H4 (cell line): ENCODE results near the gene ELOVL6. TPM values are rescaled to one million over a fixed set of nuclear protein-coding genes. Genes with fewer than 3 reads are reported as not detected.
A peak's percentile ranks its signal among the peaks of the same experiment; 100 is the strongest.
"Not testable (repeated sequence)": the region's sequence is repeated elsewhere in the genome, so short reads cannot be mapped to it uniquely, and the experiment has no call there.

ENCODE experiments used
- DNase-seq: peaks from one replicate; pipeline ENCODE4 v3.0.0-alpha.2; 2015; ENCODE audit warnings: low spot score
- total RNA-seq: library from RNA; depleted of rRNA; stranded (reverse); fragments of >200 nt; shearing (Covaris generic); gene quantifications from 2 replicates; pipeline ENCODE4 v1.2.3, GENCODE V29; 2014

Gene ELOVL6
- total RNA-seq, 1 experiment from 2014 or later, result 9.3 TPM

GRCh38 chr4:110196871-110197528 is 1.4 kb downstream of the ELOVL6 start:
- DNase-seq, result peak; percentile 14

- DNase-seq, result peak; percentile 10
Measured at GRCh38 chr4:110196206-110196870, 2.1 kb downstream of the ELOVL6 start.

GRCh38 chr4:110195561-110196205 is 2.7 kb downstream of the ELOVL6 start:
- no peak for DNase-seq

- DNase-seq, result peak; percentile 91
Measured at GRCh38 chr4:110193822-110194761, 4.3 kb downstream of the ELOVL6 start.

GRCh38 chr4:110193287-110193686 is 5.1 kb downstream of the ELOVL6 start:
- not testable (repeated sequence) for DNase-seq

GRCh38 chr4:110190249-110190648 is 8.2 kb downstream of the ELOVL6 start:
- DNase-seq, result no peak

GRCh38 chr4:110188113-110188512 is 10.3 kb downstream of the ELOVL6 start:
- no peak for DNase-seq

- no peak for DNase-seq
Measured at GRCh38 chr4:110184791-110185155, 13.6 kb downstream of the ELOVL6 start.

GRCh38 chr4:110184140-110184790 is 14.2 kb downstream of the ELOVL6 start:
- DNase-seq, result no peak

GRCh38 chr4:110183643-110184042 is 14.8 kb downstream of the ELOVL6 start:
- no peak for DNase-seq

GRCh38 chr4:110183058-110183457 is 15.4 kb downstream of the ELOVL6 start:
- DNase-seq, result no peak

GRCh38 chr4:110181890-110182289 is 16.5 kb downstream of the ELOVL6 start:
- DNase-seq, result no peak

GRCh38 chr4:110175634-110176033 is 22.8 kb downstream of the ELOVL6 start:
- DNase-seq, result no peak

- DNase-seq, result no peak
Measured at GRCh38 chr4:110172972-110173371, 25.4 kb downstream of the ELOVL6 start.

- no peak for DNase-seq
Measured at GRCh38 chr4:110171971-110172370, 26.4 kb downstream of the ELOVL6 start.

- DNase-seq, result no peak
Measured at GRCh38 chr4:110170861-110171260, 27.6 kb downstream of the ELOVL6 start.

- peak; percentile 31 for DNase-seq
Measured at GRCh38 chr4:110165382-110166286, 32.8 kb downstream of the ELOVL6 start.

- no peak for DNase-seq
Measured at GRCh38 chr4:110164856-110165255, 33.6 kb downstream of the ELOVL6 start.

GRCh38 chr4:110164251-110164650 is 34.2 kb downstream of the ELOVL6 start:
- DNase-seq, result no peak

- no peak for DNase-seq
Measured at GRCh38 chr4:110163327-110164069, 34.9 kb downstream of the ELOVL6 start.
